Heart right ventricle (tissue), 16 donors: Measurements from ENCODE around the gene FGF18. TPM values are rescaled to one million over a fixed set of nuclear protein-coding genes. Genes with fewer than 3 reads are reported as not detected.

Experiments
- ATAC-seq, 8 donors: fragments of 200-7000 bp; cut with Tn5 transposase; one replicate each; pipeline ENCODE4 v1.9.1; 2020; ENCODE audit warnings: mild to moderate bottlenecking in 8 of 8, moderate library complexity in 8 of 8, moderate number of reproducible peaks in 1 of 8
- DNase-seq, 2 donors: peaks; one replicate each; pipeline ENCODE4 v3.0.0-alpha.2; 2020
- H3K27ac ChIP-seq, 10 donors: fragments of 200-600 bp; sonication (generic) in 2 of 10; one replicate each; pipeline versions ENCODE4 v1.5.0 to v1.8.0; 2020 to 2022; ENCODE audit warnings: mild to moderate bottlenecking in 3 of 10
- H3K27me3 ChIP-seq, 7 donors: fragments of 200-600 bp; one replicate each; pipeline ENCODE4 v1.8.0; 2021 to 2022; ENCODE audit warnings: mild to moderate bottlenecking in 2 of 7
- H3K36me3 ChIP-seq, 9 donors: fragments of 200-600 bp; sonication (generic) in 1 of 9; one replicate each; pipeline versions ENCODE4 v1.5.0 to v1.8.0; 2020 to 2022; ENCODE audit warnings: mild to moderate bottlenecking in 2 of 9
- H3K4me1 ChIP-seq, 9 donors: fragments of 200-600 bp; sonication (generic) in 1 of 9; one replicate each; pipeline versions ENCODE4 v1.5.0 to v1.8.0; 2020 to 2022; ENCODE audit warnings: mild to moderate bottlenecking in 4 of 9
- H3K4me3 ChIP-seq, 10 donors: fragments of 200-600 bp; sonication (generic) in 2 of 10; one replicate each; pipeline versions ENCODE4 v1.5.0 to v1.8.0; 2020 to 2022; ENCODE audit warnings: mild to moderate bottlenecking in 7 of 10, moderate library complexity in 2 of 10
- H3K9me3 ChIP-seq, 11 donors: fragments of 200-600 bp in 10 of 11; sonication (generic) in 2 of 11; one replicate each; pipeline versions ENCODE4 v1.5.0 to v1.8.0; 2013 to 2022; ENCODE audit warnings: mild to moderate bottlenecking in 2 of 11, control low read depth in 1 of 11, moderate library complexity in 1 of 11
- WGBS, 2 donors: extraction: QIAGEN DNeasy Blood & Tissue Kit; methylation state at CpG; one replicate each; pipeline ENCODE4 v1.1.7; 2013; ENCODE audit warnings: inconsistent platforms in 1 of 2; 5-methylcytosine and 5-hydroxymethylcytosine counted together
- intact Hi-C, 10 donors: fragments of 100-400 bp; cut with DNase I; formaldehyde crosslinking; loops; one replicate each; pipeline versions ENCODE4 v1.11.1 to v1.14.2; 2022
- polyA plus RNA-seq, 2 donors: library from polyadenylated mRNA; stranded (reverse); fragments of 200-250 nt; gene quantifications; one replicate each; pipeline ENCODE4 v1.2.3, GENCODE V29; 2013
- total RNA-seq, 10 donors: library from RNA; stranded (reverse); fragmentation: NEBNext Ultra II Directional in 3 of 10; extraction: Animal tissue kit (Norgen Biotek cat#: 25700) in 3 of 10; gene quantifications; one replicate each; pipeline versions ENCODE4 v1.2.1 to v1.2.4, GENCODE V29; 2021 to 2023
- TF ChIP-seq, protein P1 (sequence below), 9 donors: fragments of 200-600 bp; sonication (generic) in 2 of 9; IDR thresholded peaks; one replicate each; pipeline versions ENCODE4 v1.5.0 to v1.8.0; 2021 to 2022; ENCODE audit warnings: antibody characterized with exemption in 9 of 9, mild to moderate bottlenecking in 5 of 9, moderate library complexity in 1 of 9
- donor health status: Arrhythmogenic right ventricular cardiomyopathy.
- donor health status: ischemic (EF 13 %, LVEDD 7.1; RV severe dilation, severe dysfunction).
- donor health status: healthy with polysubstance abuse.
- donor health status: DM: no; HTN: yes; CAD: no.
- donor health status: DM: no; HTN: no; CAD: no.
- donor health status: ischemic (EF 25% LVEDD 6.9; RV normal size, moderate dysfunction).
- donor health status: ischemic (EF 25% LVEDD 5.7; RV mildly dilated, moderate dysfunction).
- donor health status: healthy.
- donor health status: DM: yes; HTN: yes; CAD: no.
- donor health status: Ischemic cardiomyopathy.
- donor health status: ischemic (EF 35%, LVEDD 5.7; RV mildly dilated, moderate dysfunction).
- donor health status: nonischemic (EF 11% LVEDD 7.7; RV severe dilation, severe dysfunction).
- donor health status: DM: yes; HTN: yes; CAD: no.
- donor health status: PGD.
- donor health status: ischemic (EF 29% LVEDD 5.4; RV normal size, mild dysfunction).
- donor health status: nonischemic (EF 23%, LVEDD 6.1; RV moderate dilation, normal function).

The FGF18 gene
- total and polyA plus RNA-seq, 12 donors, result 1.7 to 39.2 (median 13.7) TPM

DNA sequence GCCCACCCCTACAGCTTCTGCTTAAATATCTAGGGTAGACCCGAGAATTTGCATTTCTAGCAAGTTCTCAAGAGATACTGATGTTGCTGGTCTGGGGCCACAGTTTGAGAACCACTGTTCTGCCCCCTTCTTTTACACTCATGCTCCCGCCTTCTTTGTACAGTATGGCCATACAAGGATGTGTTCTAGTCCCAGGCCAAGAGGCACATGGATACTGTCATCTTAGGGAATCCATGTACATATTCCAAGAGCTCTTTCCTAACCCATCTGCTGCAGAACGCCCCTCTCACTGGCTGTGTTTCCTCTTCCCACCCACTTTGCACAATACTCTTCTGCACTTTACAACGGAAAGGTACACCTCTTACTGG is 44.4 kb downstream of the FGF18 start:
- DNase-seq (no peak), ATAC-seq (no peak)
- intact Hi-C loops, result no loop called here
- no peaks in the 10 kb centered on the region for H3K4me1 ChIP-seq
- H3K27me3 ChIP-seq, result no peaks in the 10 kb centered on the region
- 84 to 85% methylated on average over 4 of the region's 4 CpGs for WGBS, 2 donors
- no peaks in the 10 kb centered on the region for H3K36me3 ChIP-seq
- no peak overlapping the region for H3K27ac ChIP-seq
- no peak overlapping the region for H3K4me3 ChIP-seq
- TF ChIP-seq, protein P1, sequence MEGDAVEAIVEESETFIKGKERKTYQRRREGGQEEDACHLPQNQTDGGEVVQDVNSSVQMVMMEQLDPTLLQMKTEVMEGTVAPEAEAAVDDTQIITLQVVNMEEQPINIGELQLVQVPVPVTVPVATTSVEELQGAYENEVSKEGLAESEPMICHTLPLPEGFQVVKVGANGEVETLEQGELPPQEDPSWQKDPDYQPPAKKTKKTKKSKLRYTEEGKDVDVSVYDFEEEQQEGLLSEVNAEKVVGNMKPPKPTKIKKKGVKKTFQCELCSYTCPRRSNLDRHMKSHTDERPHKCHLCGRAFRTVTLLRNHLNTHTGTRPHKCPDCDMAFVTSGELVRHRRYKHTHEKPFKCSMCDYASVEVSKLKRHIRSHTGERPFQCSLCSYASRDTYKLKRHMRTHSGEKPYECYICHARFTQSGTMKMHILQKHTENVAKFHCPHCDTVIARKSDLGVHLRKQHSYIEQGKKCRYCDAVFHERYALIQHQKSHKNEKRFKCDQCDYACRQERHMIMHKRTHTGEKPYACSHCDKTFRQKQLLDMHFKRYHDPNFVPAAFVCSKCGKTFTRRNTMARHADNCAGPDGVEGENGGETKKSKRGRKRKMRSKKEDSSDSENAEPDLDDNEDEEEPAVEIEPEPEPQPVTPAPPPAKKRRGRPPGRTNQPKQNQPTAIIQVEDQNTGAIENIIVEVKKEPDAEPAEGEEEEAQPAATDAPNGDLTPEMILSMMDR (IDR thresholded peaks at IDR 0.05), result no peak
- no peaks in the 10 kb centered on the region for H3K9me3 ChIP-seq

- Histone ChIP-seq H3K4me1 (no peaks in the 10 kb centered on the region), H3K9me3 (no peaks in the 10 kb centered on the region), H3K4me3 (no peak overlapping the region), H3K36me3 (no peaks in the 10 kb centered on the region), H3K27me3 (no peaks in the 10 kb centered on the region), H3K27ac (no peak overlapping the region)
- intact Hi-C loops, result no loop called here
- TF ChIP-seq, protein P1 (IDR thresholded peaks at IDR 0.05), result no peak
- DNase-seq, result no peak
- WGBS, 2 donors, result 87 to 92% methylated on average over 12 of the region's 12 CpGs
- no peak for ATAC-seq
Measured at GRCh38 chr5:171464829-171465228, 45.4 kb downstream of the FGF18 start.

DNA sequence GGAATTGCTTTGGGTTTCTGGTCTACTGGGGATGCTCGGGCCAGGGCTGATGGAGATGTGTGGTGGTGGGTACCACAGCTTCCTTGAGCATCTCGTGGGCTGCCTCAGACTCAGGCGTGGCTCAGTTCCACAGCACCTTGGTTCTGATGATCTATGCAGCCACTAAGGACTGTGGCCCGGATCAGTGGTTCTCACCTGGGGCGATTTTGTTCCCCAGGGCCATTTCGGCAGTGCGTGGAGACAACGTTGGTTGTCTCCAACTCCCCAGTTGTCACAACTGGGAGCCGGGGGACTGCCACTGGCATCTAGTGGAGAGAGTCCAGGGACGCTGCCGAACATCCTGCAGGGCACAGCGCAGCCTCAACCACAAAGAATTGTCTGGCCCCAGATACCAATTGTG is 47.7 kb downstream of the FGF18 start:
- intact Hi-C loops, result no loop called here

GRCh38 chr5:171469326-171469725 is 49.9 kb downstream of the FGF18 start:
- intact Hi-C loops, result no loop called here
- Histone ChIP-seq H3K4me3 (no peak overlapping the region), H3K4me1 (no peaks in the 10 kb centered on the region), H3K27ac (no peak overlapping the region), H3K36me3 (no peaks in the 10 kb centered on the region), H3K27me3 (no peaks in the 10 kb centered on the region), H3K9me3 (peaks cover 0 to 11% (median 0%) of the 10 kb centered on the region in 11 donors)
- ATAC-seq (no peak), DNase-seq (no peak)
- 74 to 82% methylated on average over 4 of the region's 4 CpGs for WGBS, 2 donors
- TF ChIP-seq, protein P1 (IDR thresholded peaks at IDR 0.05), result no peak

More for the DNA sequence above, 47.7 kb downstream of the FGF18 start:
- no peaks in the 10 kb centered on the region for H3K27me3 ChIP-seq
- no peaks in the 10 kb centered on the region for H3K4me1 ChIP-seq
- no peak for ATAC-seq
- DNase-seq, result no peak
- H3K27ac ChIP-seq, result no peak overlapping the region
- H3K36me3 ChIP-seq, result no peaks in the 10 kb centered on the region
- H3K4me3 ChIP-seq, result no peak overlapping the region
- WGBS, 2 donors, result 89 to 92% methylated on average over 12 of the region's 12 CpGs
- peaks cover 0 to 1% (median 0%) of the 10 kb centered on the region in 11 donors for H3K9me3 ChIP-seq
- TF ChIP-seq, protein P1 (IDR thresholded peaks at IDR 0.05), result no peak
